Fibroblast of skin of right quadriceps (primary cell): ENCODE data around the gene ARMC12.

Experiments
- DNase-seq: peaks from one replicate; pipeline ENCODE4 v3.0.0-alpha.2; 2013

ARMC12 gene

GRCh38 chr6:35737413-35738211 is 780 bp downstream of the ARMC12 start:
- DNase-seq = peak; percentile 81

- no peak for DNase-seq
Observed at GRCh38 chr6:35739645-35740524, 3.1 kb downstream of the ARMC12 start.

- DNase-seq = no peak
Observed at GRCh38 chr6:35742842-35743241, 6.0 kb downstream of the ARMC12 start.

GRCh38 chr6:35745509-35745908 is 8.7 kb downstream of the ARMC12 start:
- no peak for DNase-seq

- DNase-seq = no peak
Observed at GRCh38 chr6:35746516-35746915, 9.7 kb downstream of the ARMC12 start.

- DNase-seq = no peak
Observed at GRCh38 chr6:35747877-35748276, 11.0 kb downstream of the ARMC12 start.

- DNase-seq = no peak
Observed at GRCh38 chr6:35750557-35750956, 13.7 kb downstream of the ARMC12 start.

GRCh38 chr6:35751594-35751993 is 14.8 kb downstream of the ARMC12 start:
- DNase-seq = no peak

- no peak for DNase-seq
Observed at GRCh38 chr6:35752330-35752729, 15.5 kb downstream of the ARMC12 start.

GRCh38 chr6:35754452-35755277 is 17.8 kb downstream of the ARMC12 start:
- no peak for DNase-seq

- no peak for DNase-seq
Observed at GRCh38 chr6:35755278-35755924, 18.6 kb downstream of the ARMC12 start.

- DNase-seq = peak; percentile 14
Observed at GRCh38 chr6:35757456-35758123, 20.8 kb downstream of the ARMC12 start.

GRCh38 chr6:35759426-35759825 is 22.6 kb downstream of the ARMC12 start:
- no peak for DNase-seq

GRCh38 chr6:35765739-35766138 is 28.9 kb downstream of the ARMC12 start:
- DNase-seq = no peak

- no peak for DNase-seq
Observed at GRCh38 chr6:35769211-35769610, 32.4 kb downstream of the ARMC12 start.

- no peak for DNase-seq
Observed at GRCh38 chr6:35771343-35771627, 34.5 kb downstream of the ARMC12 start.

GRCh38 chr6:35774116-35774794 is 37.4 kb downstream of the ARMC12 start:
- DNase-seq = no peak

GRCh38 chr6:35775031-35775430 is 38.2 kb downstream of the ARMC12 start:
- no peak for DNase-seq

- DNase-seq = no peak
Observed at GRCh38 chr6:35776364-35777215, 39.8 kb downstream of the ARMC12 start, which contains the start of gene CLPSL2. Gene CLPSL2, plus strand, starts transcription at chr6:35776598. Its CDS starts 21 bp downstream, at chr6:35776619.

GRCh38 chr6:35777356-35778102 is 40.7 kb downstream of the ARMC12 start:
- DNase-seq = no peak
